ENCODE results near the gene LPAR3.

Gene LPAR3

GRCh38 chr1:84771895-84772294 is 121.1 kb downstream of the LPAR3 start:
- no peak for DNase-seq (ENCODE audit: low read depth)
- Histone ChIP-seq H3K4me1 (ENCODE audit: control insufficient read depth, insufficient read depth, low read length) (no peaks in the 10 kb centered on the region), H3K9me3 (ENCODE audit: control insufficient read depth, low read length) (no peaks in the 10 kb centered on the region), H3K4me3 (ENCODE audit: low read length) (no peak overlapping the region), H3K27me3 (replicated peaks; ENCODE audit: control insufficient read depth, insufficient read depth, low read length) (no peaks in the 10 kb centered on the region), H3K36me3 (ENCODE audit: control insufficient read depth, insufficient read depth, low read length, severe bottlenecking) (no peaks in the 10 kb centered on the region), H3K9ac (ENCODE audit: low read length) (no peak overlapping the region)

DNA sequence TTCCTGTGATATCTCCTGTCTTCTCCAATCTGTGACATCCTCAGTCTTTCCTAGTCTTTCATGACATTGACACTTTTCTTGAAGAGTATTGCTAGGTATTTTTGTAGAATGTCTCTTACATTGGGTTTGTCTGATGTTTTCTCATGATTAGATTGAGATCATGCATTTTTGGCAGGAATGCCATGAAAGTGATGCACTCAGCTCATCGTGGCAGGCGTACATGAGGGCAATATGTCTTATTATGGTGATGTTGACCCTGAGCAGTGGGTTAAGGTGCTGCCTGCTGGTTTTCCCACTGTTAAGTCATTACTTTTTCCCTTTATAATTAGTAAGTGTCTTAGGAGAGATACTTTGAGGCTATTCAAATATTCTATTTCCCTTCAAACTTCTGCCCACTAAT is 122.5 kb downstream of the LPAR3 start:
- Histone ChIP-seq H3K4me3 (ENCODE audit: low read length) (no peak overlapping the region), H3K9me3 (ENCODE audit: control insufficient read depth, low read length) (no peaks in the 10 kb centered on the region), H3K27me3 (replicated peaks; ENCODE audit: control insufficient read depth, insufficient read depth, low read length) (peaks cover 13% of the 10 kb centered on the region), H3K4me1 (ENCODE audit: control insufficient read depth, insufficient read depth, low read length) (no peaks in the 10 kb centered on the region), H3K9ac (ENCODE audit: low read length) (no peak overlapping the region), H3K36me3 (ENCODE audit: control insufficient read depth, insufficient read depth, low read length, severe bottlenecking) (no peaks in the 10 kb centered on the region)
- no peak for DNase-seq (ENCODE audit: low read depth)

GRCh38 chr1:84769636-84770035 is 123.4 kb downstream of the LPAR3 start:
- H3K9me3 ChIP-seq (ENCODE audit: control insufficient read depth, low read length) = no peaks in the 10 kb centered on the region
- no peaks in the 10 kb centered on the region for H3K4me1 ChIP-seq (ENCODE audit: control insufficient read depth, insufficient read depth, low read length)
- H3K9ac ChIP-seq (ENCODE audit: low read length) = no peak overlapping the region

GRCh38 chr1:84768634-84769033 is 124.4 kb downstream of the LPAR3 start:
- no peak for DNase-seq (ENCODE audit: low read depth)
- peaks cover 29% of the 10 kb centered on the region for H3K27me3 ChIP-seq (replicated peaks; ENCODE audit: control insufficient read depth, insufficient read depth, low read length)
- no peaks in the 10 kb centered on the region for H3K4me1 ChIP-seq (ENCODE audit: control insufficient read depth, insufficient read depth, low read length)
- no peaks in the 10 kb centered on the region for H3K9me3 ChIP-seq (ENCODE audit: control insufficient read depth, low read length)
- no peak overlapping the region for H3K9ac ChIP-seq (ENCODE audit: low read length)
- H3K4me3 ChIP-seq (ENCODE audit: low read length) = no peak overlapping the region
- H3K36me3 ChIP-seq (ENCODE audit: control insufficient read depth, insufficient read depth, low read length, severe bottlenecking) = no peaks in the 10 kb centered on the region

More at GRCh38 chr1:84769636-84770035, 123.4 kb downstream of the LPAR3 start:
- Histone ChIP-seq H3K27me3 (replicated peaks; ENCODE audit: control insufficient read depth, insufficient read depth, low read length) (peaks cover 19% of the 10 kb centered on the region), H3K4me3 (ENCODE audit: low read length) (no peak overlapping the region), H3K36me3 (ENCODE audit: control insufficient read depth, insufficient read depth, low read length, severe bottlenecking) (no peaks in the 10 kb centered on the region)
- no peak for DNase-seq (ENCODE audit: low read depth)

GRCh38 chr1:84763912-84764680 is 128.9 kb downstream of the LPAR3 start:
- H3K4me1 ChIP-seq (ENCODE audit: control insufficient read depth, insufficient read depth, low read length) = peaks cover 3% of the 10 kb centered on the region
- no peaks in the 10 kb centered on the region for H3K36me3 ChIP-seq (ENCODE audit: control insufficient read depth, insufficient read depth, low read length, severe bottlenecking)
- DNase-seq (ENCODE audit: low read depth) = peak; percentile 26
- H3K9ac ChIP-seq (ENCODE audit: low read length) = no peak overlapping the region
- peaks cover 32% of the 10 kb centered on the region for H3K27me3 ChIP-seq (replicated peaks; ENCODE audit: control insufficient read depth, insufficient read depth, low read length)
- no peaks in the 10 kb centered on the region for H3K9me3 ChIP-seq (ENCODE audit: control insufficient read depth, low read length)
- no peak overlapping the region for H3K4me3 ChIP-seq (ENCODE audit: low read length)

GRCh38 chr1:84762664-84763063 is 130.3 kb downstream of the LPAR3 start:
- DNase-seq (ENCODE audit: low read depth) = no peak
- H3K9ac ChIP-seq (ENCODE audit: low read length) = no peak overlapping the region
- peaks cover 3% of the 10 kb centered on the region for H3K4me1 ChIP-seq (ENCODE audit: control insufficient read depth, insufficient read depth, low read length)
- H3K9me3 ChIP-seq (ENCODE audit: control insufficient read depth, low read length) = no peaks in the 10 kb centered on the region
- no peaks in the 10 kb centered on the region for H3K36me3 ChIP-seq (ENCODE audit: control insufficient read depth, insufficient read depth, low read length, severe bottlenecking)
- H3K4me3 ChIP-seq (ENCODE audit: low read length) = no peak overlapping the region
- H3K27me3 ChIP-seq (replicated peaks; ENCODE audit: control insufficient read depth, insufficient read depth, low read length) = peaks cover 32% of the 10 kb centered on the region

Data from adipocyte (in vitro differentiated cells).